HG03460 (cell line): Measurements from ENCODE around the gene HAND2.

Source experiments
- ATAC-seq: cut with Tn5 transposase; IDR thresholded peaks from one replicate; pipeline ENCODE4 v1.9.1; 2021; ENCODE audit not compliant: unreplicated experiment

HAND2 gene

DNA sequence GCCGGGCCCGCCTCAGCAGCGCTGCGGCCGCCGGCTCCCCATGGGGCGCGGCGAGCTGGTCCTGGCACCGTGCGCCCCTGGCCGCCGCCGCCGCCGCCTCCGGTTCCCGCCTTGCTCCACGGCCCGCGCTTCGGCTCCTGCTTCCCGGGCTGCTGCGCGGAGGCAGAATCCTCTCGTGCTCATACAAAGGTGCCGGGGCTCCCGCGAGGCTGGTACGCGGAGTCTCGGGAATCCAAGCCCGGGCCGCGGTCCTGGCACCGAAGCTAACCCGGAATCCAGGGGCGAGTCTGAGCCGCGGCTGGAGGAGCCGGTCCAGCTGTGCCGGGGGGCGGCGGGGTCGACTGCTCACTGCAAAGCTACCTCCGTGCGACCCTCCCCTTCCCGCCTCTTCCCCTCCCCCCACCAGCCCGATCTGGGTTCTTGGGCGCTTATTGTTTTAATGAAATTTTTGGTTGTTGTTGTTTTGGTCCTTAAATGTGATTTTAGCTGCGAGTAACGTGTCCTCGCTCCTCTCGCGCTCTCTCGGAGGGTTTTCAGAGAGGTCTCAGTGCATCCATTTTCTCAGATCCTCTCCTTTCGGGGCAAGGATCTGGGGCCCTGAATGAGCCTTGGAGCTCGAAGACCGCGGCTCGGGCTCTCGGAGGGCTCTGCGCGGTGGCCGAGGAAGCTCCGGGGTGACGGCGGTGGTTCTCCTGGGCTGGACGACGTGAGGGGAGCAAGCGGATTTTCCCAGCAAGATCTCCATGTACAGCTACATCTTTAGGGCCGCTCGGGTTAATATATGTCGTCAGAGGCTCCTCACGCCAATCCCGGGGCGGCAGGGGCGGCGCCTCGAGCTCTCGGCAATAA is at the start of gene HAND2:
HAND2 (minus strand) TSS at position 753 of the 849 bp plus-strand sequence. CDS start 940 bp downstream, outside the sequence.
- no peak for ATAC-seq

DNA sequence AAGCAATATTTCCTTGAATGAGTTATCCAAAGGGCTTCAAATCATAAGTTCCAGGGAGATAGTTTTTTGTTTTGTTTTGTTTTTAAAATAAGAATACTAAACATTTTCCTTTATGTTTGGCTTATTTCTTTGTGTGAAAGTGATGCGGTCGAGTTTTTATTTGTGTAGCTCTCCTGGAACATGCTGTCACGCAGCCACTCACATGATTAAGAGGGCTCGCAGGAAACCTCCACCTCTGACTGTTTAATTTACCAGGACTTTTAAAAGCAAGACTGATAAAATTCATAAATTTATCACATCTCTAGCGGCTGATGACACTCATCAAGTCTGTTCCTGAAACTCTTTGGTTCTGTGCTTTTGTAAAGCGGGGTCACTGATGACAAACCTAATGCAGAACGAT is 48.9 kb upstream of the HAND2 start:
- no peak for ATAC-seq

DNA sequence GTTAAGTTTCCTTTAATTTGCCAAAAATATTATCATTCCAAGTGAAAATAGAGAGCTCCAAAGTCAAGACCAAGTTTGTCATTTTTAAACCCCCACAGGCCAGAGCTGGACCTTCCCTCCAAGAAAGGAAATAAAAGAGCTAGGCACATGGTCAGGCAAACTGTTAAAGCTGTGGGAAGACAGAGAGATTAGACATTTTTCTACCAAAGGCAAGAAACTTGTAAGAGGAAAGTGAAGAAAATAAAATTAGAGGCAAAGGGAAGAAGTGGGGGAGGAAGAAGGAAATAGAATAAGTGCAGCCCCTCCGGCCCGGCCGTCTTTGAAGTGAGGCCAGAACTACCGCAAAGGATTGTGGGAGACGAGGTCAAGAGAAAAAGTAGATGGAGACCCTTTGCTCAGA is 47.9 kb upstream of the HAND2 start:
- ATAC-seq = no peak

DNA sequence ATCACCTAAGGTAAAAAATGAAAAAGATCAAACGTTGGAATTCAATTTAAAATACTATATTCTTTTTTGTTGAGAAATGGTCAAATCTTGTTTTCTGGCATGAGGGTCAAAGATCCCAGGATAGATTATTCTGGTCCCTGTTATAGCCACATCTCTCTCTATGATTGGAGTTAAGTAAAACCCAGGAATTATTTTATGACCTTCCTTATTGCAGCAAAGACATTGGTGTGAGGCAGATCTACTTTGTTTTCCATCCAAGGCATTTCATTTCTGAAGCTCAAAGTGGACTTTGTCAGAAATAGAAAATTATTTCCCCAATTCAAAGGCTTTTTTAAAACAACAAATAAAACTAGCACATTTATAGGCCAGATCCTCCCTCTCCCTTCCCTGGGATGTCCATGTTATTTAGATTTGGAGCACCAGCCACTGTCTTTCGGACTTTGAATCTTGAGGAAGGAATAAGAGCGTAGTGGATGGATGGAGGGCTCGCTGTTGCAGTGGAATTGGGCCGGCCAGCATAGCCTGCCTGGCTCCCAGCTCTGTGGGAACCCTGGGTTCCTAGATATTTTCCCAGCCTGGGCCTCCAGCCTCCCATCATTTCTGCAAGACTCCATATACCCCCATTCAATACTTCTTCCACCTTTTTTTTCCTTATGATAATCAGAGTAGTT is 45.6 kb upstream of the HAND2 start:
- ATAC-seq = no peak

DNA sequence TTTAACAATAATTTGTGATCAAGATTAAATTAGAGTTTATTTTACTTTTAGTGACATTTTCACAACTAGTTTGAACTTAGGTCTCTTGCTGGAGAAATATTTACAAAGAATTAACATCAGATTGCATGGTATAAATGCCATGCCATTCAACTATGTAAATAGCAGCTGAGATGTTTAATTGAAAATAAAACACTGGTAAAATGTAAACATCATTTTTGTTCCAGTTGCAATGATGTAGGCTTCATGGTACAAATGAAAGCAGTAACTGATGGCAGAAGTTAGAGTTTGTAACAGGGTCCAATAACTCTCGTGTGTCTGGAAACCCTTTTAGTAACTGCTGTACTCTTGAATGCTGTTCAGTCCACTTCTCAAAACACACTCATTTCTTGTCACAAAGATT is 43.7 kb upstream of the HAND2 start:
- no peak for ATAC-seq

DNA sequence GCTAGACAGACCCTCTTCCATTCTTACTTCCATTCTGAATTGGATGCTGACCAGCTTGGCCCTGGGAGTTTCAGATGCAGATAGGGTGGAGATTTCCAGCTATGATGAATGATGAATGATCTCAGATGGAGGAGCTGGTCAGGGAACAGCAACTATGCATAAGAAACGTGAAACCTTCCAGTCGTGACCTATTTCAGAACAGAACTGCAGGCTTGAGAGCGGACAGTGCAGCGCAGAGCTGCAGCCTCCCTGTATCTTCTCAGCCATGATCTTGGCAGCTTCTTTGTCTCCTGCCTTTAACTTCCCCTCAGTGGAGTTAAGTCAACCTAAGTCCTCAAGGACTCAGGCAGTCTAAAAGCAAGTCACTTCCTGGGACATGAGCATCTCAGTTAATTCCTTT is 43.3 kb upstream of the HAND2 start:
- ATAC-seq = no peak

DNA sequence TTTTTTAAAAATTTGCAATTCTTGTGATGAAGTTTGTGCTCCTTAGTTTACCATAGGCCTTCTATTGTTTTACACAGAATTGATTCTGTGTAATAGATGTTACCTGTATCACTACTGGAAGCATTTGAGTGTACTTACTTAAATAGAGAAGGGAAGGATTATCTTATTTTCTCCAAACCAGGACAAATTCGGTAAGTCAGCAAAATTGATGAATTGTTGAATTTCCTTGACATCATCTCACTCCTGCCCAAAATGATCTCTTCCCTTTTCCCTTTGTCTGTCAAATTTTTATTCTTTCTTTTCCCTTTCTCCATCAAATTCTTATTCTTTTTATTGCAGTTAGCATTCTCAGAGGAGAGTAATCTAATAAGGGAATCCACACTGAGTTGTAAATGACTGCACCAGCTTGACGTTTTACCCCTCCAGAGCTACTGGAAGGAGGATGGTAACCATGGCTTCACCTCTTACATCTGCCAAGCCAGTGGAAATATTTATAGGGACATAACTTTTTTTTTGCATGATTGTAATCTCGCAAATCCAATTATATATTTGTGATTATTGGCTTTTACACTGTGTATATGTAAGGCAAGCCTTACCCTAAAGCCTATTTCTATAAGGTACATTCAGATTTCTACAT is 42.6 kb upstream of the HAND2 start:
- ATAC-seq = no peak

DNA sequence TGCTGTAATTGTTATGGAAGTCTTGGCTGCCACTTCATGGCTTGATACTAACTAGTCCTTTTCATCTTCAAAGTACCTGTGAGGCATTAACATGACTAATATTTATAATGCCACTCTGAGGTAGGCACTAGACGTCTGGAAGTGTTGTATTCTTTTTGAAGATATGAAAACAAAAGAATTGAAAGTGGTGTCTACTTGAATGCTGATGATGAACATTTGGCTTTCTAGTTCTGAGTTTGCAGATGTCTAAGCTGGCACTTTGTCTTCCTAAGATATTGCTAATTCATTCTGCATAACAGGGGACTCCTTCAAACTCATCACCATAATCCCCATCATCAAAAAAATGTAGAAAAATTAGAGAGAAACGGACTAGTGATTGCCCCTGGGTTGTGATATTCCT is 41.6 kb upstream of the HAND2 start:
- no peak for ATAC-seq

DNA sequence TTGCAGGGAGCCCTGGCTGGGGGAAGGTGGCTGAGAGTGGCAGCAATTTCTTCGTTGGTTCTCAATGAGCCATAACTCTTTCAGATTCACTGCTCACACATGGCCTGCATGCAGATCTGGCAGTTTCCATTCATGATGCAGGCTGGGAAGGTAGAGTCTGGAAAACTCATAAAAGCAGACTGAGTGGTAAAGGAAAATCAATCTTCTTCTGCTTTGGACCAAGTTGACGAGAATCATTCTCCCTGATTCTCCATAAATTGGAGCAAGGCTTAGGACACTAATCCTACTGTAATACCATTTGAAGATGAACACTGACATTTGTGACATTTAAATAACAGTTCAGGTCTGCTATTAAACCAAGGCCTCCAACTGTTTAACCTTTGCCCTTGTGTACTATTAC is 35.3 kb upstream of the HAND2 start:
- ATAC-seq = no peak

DNA sequence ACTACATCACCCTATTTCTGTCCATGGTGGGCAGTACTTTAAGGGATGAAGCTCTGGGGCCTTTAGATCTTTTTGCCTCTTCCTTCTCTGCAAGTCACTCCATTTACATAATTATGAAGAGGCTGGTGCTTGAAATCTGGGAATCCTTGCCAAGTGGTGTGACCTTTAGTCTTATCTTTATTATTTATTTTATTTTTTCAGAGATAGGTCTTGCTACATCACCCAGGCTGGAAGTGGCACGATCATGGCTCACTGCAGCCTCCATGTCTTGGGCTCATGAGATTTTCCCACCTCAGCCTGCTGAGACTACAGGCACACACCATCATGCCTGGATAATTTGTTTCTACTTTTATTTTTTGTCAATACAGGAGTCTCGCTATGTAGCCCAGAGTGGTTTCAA is 34.4 kb upstream of the HAND2 start:
- no peak for ATAC-seq

DNA sequence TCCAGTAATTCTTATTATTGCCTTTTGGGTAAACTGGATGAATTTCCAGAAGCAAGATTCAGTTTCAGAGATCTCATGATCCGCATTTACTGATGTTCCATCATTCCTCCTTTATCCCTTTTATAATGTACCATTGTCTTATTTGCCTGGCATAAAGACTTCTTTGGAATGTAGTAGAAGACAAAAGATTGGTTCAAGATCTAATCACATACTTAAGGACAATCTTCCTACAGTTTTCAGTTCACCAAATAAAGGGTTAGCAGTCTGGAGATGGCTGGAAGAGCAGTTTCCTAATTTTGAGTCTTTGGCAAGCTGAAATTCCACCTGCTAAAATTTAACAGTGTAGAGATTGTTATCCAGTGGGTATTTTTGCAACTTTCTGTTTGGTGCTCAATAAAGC is 30.9 kb upstream of the HAND2 start:
- ATAC-seq = no peak

DNA sequence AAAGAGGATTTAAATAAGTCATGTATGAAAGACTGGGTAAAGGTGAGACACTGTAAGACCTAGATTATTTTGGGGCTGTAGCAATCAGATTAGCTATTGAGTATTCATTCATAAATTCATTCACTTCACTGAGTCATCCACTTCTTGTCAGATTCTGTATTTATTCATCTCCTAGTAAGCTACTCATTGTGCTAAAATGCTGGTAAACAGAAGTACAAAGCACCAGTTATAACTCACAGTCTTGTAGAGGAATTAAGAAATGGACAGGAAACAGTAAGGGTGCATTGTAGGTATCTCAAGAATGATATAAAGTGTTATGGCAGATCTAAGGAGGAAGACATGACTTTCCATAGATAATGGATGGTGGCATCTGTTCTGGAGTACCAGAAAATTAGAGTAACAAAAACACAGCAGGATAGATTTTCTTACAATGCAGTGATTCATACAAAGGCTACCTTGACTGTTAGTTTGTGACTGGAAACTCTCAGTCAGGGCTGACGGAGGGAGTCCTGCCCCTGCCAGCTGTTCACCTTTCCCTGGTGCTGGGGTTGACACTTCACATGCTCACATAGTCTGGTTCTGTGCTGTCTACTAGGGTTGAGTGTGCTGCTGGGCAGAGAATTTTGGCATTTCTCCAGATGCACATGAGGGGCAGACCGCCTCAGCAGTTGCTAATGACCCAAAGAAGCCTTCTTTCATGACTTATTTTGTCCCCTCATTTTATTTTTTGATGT is 26.5 kb upstream of the HAND2 start:
- ATAC-seq = no peak

DNA sequence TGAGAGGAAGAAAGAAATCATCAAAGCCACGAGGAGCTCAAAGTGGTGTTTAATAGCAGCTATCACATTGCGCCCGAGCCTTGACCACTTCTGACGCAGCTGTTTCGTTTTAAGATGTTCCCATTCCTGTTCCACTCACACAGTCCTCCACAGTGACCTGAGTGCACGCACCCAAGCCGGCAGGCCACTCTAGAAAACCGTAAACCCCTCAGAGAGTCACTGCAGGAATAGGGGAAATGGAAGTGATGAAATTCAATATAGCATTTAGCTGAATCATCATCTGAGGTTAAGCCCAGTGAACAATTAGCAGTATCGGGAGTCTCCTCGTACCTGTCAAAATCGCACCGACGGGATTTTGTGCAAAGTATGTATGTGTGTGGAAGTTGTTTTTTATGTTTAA is 17.9 kb upstream of the HAND2 start:
- ATAC-seq = no peak

DNA sequence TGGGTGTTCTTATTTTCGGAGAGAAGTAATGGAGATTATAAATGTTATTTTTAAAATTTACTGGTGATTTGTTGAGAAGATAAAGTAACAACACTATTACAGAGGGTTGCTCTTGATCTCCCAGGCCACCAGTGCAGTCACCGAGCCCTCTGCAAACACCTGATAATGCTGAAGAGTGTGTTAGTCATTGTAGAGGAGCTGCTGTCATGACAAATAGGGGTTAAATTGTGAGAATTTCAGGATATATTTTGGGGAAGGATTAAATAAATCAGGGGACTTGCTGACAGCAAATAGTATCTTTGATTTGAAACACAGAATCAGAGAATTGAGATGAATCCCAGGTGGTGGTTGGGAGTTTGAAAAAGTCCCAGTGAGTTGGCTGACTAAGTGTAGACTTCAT is 16.7 kb upstream of the HAND2 start:
- no peak for ATAC-seq

DNA sequence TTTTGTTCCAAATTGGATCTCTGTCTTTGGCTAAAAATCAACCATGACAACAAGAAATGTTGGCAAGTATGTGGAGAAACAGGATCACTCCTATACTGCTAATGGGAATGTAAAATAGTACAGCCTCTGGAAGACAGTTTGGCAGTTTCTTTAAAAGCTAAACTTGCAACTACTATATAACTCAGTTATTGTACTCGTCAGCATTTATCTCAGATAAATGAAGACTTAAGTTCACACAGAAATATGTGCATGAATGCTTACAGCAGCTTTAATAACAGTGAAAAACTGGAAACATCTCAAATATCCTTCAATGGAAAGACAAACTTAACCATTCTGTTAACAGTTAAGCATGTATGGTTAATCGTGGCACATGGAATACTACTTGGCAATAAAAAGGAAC is 15.4 kb upstream of the HAND2 start:
- no peak for ATAC-seq

DNA sequence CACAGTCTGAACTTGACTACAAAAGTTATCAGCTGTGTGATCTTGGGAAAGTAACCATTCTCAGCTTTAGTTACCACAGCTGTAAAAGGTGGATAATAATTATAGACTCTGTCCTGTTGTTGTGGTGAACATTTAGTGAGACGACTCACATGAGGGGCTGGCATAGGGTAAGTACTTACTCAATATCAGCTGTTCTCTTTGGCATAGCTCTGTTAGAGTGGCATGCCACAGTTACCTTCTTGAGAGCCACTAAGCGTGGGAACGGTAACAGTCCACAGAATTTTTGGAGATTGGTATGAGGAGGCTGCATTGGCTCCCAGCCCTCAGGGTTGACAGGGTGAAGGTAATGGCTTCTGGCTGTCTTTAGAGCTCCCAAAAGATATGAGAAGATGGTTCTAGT is 13.2 kb upstream of the HAND2 start:
- ATAC-seq = no peak

DNA sequence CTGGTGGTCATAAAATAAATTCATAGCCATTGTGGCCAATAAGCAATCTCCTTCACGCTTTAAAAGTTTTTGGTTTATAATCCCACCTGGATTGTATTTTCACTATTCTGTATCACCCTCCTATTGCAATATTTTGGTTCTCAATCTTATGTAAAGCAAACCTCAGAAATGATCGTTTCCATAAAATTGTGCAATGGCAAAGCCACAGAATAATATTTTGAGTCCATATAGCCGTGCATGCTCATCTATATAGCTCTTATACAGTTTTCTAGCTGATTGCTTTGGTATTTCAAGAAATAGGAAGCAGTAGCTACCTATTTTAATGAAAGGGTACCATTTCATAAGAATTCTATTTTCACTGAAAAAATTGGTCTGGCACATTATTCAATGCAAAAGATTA is 10.0 kb upstream of the HAND2 start:
- no peak for ATAC-seq

DNA sequence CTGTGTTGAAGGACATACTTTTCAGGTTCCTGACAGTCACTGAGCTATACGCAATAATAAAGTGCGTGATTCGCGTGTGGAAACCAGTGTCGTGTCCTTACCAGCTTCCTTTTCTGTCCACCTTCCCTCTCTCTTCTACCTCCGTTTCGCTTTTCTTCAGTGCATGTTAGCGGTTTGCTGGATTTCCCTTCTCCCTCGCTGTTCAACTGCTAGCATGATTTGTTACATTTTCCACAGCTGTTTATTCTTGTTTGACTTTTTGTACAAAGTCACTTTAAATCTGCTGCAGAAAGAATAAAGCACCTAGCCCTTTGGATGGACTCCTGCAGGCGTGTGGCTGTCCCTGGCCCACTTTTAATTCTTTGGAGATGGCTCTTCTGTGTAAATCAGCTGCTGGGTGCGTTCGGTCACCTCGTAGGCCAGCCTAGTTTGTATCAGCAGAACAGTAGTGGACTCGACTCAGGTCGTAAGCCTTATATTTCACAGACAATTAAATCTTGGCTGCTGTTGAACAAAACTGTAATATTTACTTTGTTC is 8.9 kb upstream of the HAND2 start:
- no peak for ATAC-seq

DNA sequence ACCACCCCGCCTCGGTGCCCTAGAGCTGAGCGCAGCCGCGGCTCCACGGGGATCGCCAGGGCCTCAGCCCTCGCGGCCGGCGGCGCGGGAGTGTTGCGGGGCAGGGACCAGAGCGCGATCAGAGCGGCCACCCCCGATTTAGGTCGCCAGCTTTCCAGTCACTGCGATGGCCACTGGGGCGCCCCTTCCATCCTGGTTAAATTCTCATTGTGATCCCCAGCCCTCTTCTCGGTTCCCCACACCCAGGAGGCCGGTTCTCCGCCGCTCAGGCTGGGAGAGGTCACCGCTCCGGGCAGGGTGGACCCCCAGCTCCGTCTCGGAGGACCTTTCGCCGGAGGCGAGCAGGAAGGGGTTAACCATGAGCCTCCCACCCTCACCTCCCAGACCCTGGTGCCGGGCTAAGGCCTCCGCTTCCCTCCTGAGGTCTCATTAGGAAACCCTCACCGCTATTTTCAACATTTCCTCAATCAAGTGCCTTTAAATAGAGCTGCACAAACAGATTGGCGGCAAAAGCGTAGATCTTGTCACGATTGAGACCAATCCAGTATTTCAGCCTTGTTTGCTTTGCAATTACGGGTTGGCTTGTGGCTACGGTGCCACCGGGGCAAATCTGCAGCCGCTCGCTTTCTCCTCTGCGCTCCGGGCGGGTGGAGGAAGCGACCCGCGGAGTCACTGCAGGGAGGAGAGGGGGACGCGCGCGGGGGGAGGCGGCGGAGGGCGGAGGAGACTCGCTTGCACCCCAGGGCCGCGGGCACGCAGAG is 8.3 kb upstream of the HAND2 start:
- no peak for ATAC-seq

DNA sequence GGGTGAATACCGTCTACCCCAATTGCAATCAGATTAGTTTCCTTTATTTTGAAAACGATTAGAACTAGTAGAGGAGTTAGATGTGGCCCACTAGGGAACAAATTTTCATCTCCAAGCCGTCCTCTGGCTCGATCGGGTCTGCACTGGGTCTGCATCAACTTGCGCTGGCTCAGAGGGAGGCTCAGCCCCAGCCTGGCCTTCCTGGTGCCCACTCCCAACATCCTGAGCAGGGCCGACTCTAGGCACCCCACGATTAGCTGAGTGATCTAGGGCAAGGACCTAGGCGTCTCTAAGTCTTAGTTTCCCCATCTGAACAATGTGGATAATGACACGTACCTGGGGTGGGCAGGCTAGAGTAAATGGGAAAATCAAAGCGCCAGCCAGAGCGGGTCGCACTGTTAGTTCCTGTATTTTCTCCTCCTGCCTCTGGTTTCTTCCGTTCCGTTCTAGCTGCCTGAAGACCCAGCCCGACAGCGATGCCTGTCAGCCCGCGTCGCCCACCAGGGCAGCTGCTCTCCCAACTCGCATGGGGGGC is 7.7 kb upstream of the HAND2 start:
- no peak for ATAC-seq
